Measurements from ENCODE around the gene SUSD5.

DNA sequence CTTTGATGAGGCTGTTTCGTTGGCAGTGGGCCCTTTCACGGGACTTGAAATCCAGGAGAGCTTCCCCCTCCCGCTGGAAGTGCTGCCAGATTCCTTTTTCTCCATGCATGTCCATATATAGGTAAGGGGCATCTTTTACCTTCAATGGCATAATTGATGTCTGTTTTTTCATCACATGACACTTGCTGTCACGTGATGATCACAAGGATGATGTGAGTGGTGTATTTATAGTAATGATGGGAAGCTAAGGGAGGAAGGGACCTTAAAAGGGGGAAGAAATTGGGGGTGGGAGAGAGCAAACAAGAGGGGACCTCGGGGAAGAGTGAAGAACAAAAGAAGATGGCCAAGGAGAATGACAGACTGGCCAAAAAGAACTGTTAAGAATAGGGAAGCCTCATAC is 11.3 kb upstream of the SUSD5 start:
- TF ChIP-seq CTCF (IDR thresholded peaks at IDR 0.05) (no peak), POLR2A (IDR thresholded peaks at IDR 0.05) (no peak), POLR2AphosphoS5 (IDR thresholded peaks at IDR 0.05) (no peak)

All from gastroesophageal sphincter (tissue), 3 donors.